ENCODE data around the gene TP73.

DNA sequence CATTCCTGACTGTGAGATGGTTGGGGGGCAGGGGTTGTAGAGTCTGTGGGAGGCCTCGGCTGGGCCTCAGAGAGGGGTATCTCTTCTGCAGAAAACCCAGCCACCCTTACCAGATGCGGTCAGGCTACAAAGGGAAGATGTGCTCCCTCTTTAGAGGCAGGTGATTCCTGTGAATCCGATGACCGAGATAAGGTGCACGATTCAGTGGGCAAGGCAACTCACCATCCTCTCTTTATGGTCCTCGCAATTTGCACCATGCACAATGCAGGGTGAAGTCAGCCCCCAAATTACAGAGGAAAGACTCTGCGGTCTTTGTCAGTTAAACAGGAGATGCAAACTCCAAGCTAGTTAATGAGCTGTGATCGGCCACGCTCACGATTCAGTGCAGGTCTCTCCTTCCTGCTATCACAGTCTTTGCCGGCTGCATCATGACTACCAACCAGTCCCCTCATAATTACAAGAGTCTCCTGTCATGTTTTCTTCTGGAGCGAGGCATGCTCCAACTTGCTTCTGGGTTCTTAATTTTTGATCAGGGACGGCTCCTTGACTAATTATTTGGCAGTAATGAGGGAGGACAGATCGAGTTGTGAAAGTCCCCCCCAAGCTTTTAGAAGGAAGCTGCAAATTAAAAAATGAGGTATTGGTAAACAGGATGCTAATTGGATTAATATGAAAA lies 12.5 kb downstream of the TP73 start:
- no peak for TF ChIP-seq POLR2A (IDR thresholded peaks at IDR 0.05)
- TF ChIP-seq, protein P1, sequence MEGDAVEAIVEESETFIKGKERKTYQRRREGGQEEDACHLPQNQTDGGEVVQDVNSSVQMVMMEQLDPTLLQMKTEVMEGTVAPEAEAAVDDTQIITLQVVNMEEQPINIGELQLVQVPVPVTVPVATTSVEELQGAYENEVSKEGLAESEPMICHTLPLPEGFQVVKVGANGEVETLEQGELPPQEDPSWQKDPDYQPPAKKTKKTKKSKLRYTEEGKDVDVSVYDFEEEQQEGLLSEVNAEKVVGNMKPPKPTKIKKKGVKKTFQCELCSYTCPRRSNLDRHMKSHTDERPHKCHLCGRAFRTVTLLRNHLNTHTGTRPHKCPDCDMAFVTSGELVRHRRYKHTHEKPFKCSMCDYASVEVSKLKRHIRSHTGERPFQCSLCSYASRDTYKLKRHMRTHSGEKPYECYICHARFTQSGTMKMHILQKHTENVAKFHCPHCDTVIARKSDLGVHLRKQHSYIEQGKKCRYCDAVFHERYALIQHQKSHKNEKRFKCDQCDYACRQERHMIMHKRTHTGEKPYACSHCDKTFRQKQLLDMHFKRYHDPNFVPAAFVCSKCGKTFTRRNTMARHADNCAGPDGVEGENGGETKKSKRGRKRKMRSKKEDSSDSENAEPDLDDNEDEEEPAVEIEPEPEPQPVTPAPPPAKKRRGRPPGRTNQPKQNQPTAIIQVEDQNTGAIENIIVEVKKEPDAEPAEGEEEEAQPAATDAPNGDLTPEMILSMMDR (IDR thresholded peaks at IDR 0.05) = no peak
